Activated CD4-positive, alpha-beta T cell treated with anti-CD3 and anti-CD28 coated beads for 1 hour (primary cell): Measurements from ENCODE around the gene USP47.

Experiments used
- DNase-seq: peaks from one replicate; pipeline ENCODE4 v3.0.0-alpha.2; 2020

The USP47 gene

DNA sequence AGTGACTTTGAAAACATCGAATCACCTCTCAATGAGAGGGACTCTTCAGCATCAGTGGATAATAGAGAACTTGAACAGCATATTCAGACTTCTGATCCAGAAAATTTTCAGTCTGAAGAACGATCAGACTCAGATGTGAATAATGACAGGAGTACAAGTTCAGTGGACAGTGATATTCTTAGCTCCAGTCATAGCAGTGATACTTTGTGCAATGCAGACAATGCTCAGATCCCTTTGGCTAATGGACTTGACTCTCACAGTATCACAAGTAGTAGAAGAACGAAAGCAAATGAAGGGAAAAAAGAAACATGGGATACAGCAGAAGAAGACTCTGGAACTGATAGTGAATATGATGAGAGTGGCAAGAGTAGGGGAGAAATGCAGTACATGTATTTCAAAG, 100.9 kb downstream of the USP47 start:
- no peak for DNase-seq

DNA sequence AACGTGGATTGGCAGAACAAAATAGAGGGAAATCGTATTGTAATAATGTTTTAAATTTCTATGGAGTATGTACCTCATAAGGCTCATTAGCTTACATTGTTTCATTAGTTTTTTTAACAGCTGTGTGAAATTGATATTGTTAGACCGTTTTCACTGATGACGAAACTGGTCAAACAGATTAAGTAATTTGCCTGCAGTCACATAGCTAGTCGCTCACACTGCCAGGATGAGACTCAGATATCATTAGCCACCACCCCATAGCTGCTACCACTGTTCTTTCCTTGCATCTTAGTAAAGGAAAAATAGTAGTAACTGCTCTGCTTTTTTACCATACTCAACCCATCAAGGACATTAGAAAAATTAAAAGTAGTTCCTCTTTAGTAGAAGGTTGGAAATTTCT, 102.7 kb downstream of the USP47 start:
- DNase-seq, result no peak

DNA sequence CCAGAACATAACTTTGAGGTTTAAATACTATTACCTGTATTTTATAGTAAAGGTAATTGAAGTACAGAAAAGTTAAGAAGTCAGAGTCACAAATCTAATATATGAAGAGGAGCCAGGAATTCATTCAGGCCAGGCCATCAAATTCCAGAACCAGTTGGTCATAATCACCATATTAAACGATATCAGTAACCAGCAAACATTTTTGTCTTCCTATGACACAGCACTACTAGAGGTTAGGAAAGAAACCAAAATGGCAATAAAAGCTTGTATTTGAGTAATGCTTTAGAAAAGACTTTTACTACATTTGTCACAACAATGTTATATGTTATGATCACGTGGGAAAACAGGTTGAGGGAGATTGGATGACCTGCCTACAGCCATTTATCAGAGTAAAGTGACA, 104.4 kb downstream of the USP47 start:
- no peak for DNase-seq

DNA sequence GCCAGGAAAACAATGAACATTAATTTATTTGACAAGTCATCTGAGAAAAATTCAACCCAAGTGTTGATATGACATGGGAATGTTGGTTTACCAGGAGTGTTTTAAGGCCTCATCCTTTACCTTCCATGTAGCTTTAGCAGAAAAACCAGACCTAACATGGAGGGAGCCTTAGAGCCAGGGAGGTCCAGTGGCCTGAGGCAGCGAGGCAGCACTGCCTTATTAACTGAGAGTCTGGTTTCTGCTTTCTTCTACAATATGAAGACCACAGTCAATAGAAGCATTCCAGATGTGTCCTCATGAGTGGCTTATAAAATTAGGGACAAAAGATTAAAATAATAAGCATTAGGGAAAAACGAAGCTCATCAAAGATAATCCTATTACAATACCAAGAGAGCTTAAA, 105.1 kb downstream of the USP47 start:
- no peak for DNase-seq

DNA sequence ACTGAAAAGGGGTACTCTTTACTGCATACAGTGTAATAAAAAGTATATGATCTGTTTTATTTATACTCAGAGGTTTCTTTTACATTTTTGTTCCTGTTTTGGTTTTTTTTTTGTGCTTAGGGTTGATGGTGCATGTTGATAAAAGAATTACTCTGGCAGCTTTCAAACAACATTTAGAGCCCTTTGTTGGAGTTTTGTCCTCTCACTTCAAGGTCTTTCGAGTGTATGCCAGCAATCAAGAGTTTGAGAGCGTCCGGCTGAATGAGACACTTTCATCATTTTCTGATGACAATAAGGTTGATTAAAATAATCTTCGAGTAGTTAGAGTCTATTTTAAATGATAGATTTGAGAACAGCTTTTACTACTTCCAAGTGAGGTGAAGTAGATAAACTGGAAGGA, 106.1 kb downstream of the USP47 start:
- no peak for DNase-seq

DNA sequence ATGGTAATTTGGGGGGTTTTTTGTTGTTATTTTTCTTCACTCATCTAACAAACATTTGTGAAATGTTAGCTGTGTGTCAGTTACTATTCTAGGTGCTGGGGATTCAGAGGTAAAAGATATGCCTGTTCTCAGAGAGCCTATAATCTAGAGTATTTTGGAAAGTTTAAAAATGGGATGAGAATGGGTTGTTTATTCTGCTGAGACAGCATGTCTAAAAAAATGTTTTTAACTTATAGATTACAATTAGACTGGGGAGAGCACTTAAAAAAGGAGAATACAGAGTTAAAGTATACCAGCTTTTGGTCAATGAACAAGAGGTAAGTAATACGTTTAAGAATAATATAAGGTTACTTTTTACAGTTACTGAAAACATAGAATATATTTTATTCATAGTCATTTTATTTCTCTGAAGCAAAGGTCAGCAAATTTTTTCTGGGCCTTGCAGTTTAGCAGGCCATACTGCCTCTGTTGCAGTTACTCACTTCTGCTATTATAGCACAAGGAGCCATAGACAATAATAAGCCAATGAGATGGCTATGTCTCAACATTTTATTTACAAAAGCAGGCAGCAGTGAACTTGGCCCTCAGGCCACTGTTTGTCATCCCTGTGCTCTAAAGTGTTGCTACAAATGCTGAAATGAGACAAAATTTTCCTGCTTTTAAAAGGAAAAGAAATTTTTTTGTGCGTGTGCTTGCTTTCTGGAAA, 106.6 kb downstream of the USP47 start:
- DNase-seq, result no peak

DNA sequence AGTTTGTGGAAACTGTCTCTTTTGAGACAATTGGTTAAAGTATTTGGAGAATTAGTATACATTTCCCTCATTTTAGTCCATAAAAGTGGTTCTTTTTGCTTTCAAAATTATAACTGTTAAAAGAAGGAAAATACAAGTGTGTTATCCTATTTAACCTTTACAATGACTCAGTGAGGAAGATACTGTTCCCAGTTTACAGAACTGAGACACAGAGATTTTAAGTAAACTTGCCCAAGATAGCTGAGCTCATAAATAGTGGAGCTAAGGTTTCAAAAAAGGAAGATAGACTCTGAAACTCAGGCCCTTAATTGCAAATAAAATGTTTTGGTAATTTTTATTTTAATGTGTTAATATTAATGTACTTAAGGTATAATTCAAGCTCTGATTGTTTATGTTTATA, 107.7 kb downstream of the USP47 start:
- DNase-seq, result no peak

DNA sequence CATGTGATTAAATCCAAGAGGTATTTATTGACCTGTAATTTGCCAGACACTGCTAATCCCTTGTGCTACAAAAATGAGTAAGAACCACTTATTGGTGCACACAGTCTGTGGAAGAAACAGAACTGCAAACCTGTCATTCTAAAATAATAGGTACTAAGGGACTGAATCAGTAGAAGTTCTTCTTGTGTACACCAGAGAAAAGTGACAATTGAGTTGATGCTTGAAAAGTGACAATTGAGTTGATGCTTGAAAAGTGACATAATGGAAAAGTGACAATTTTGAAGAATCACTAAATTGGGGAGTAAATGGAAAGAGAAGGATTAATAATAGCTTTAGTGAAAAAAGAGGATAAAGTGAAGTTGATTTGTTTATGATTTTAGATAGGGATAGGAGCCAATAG, 110.3 kb downstream of the USP47 start:
- DNase-seq, result no peak

DNA sequence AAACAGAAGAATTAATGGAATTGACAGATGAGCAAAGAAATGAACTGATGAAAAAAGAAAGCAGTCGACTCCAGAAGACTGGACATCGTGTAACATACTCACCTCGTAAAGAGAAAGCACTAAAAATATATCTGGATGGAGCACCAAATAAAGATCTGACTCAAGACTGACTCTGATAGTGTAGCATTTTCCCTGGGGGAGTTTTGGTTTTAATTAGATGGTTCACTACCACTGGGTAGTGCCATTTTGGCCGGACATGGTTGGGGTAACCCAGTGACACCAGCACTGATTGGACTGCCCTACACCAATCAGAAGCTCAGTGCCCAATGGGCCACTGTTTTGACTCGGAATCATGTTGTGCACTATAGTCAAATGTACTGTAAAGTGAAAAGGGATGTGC, 114.2 kb downstream of the USP47 start:
- no peak for DNase-seq

DNA sequence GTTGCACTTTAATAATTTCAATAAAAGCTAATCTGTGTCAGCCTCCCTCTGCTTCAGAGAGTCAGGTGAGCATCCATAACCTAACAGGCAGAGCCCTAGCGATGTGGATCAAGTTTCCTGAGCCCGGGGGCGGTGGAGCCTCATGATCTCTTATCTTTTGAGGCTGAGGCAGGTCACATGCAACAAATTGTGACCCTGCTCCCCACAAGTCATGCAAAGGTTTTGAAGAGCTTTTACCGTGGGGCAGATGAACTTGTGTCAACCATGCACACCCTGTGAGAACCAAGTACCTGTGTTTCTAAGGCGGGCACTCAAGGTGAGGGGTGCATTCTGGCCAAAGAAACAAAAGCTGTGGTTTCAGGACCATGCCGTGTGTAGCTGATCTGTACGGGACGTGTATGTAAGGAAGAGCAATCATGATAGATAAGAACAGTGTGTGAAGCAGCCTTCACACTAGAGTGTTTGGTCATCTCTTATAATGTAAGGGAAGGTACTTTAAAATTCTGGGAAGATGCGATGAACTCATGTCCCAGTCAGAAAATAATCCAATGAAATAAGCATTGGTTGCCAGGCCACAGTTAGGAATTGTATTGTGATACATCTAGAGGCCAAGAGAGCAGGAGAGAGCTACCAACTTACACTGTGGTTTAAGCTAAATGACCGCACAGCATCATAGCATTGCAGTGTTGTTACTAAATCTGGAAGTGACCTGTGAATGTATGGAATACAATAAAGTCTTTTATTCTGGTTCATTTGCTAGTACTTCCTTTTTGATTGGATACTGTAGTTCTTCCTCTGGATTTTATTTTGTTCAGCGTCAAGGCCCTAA, 116.8 kb downstream of the USP47 start:
- no peak for DNase-seq

DNA sequence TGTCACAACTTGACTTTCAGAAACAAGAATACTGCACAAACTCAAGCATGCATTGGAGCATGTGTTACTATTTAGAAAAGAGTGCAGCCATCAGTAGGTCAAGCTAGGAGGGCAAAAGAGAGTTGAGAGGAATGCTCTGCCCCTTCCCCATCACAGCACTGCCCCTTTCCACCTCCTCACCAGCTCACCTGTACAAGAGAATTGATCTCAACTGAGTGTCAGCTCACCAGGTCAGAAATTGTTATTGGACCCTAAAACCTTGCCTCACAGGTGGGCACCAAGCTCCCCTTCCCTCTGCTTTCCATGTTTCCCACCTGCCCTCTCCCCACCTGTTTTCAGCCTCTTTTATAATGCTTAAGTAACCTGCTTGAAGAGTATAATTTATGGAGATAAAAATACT, 117.8 kb downstream of the USP47 start:
- DNase-seq, result no peak

DNA sequence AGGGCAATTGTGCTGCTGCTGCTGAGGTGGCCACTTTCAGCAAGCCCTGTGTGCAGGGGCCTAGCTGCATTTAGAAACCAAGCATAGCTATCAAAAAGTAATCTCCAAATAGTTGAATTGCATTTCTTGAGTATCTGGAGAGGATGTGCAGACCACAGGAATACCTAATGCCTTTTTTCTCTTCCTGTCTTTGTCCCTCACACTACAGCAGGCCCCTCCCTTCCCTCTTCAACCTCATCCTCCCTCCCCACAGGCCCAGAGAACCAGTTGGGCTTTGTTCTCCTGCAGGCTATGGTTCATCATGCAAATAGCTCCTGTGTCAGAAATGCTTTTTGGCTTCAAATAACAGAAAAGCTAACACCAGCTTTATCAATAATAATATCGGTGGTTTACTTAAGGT, 118.9 kb downstream of the USP47 start:
- no peak for DNase-seq

DNA sequence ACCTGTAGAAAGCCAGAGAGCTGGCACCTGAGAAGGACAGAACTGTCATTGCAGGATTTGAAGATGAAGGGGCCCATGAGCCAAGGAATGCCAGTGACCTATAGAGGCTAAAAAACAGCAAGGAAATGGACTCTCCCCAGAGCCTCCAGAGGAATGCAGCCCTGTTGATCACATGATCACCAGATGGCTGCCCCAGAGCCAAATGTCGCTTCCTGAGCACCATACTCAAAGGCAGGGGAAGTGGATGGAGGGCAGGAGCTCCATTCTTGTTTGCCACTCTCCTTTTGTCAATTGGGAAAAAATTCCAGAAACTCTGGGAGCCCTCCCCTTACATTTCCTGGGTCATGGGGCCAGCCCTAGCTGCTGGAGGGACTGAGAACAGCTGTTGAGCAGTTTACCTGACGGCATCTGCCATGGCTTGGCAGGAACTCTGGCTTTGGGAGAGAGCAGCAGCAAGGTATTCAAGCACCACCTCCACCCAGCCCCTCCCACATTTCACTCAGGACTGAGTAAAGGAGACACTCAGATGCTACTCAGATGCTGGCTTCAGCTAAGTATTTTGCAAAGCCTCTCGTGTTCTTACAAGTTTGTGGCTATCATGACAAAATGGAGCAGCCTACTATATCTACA, 119.7 kb downstream of the USP47 start:
- no peak for DNase-seq

DNA sequence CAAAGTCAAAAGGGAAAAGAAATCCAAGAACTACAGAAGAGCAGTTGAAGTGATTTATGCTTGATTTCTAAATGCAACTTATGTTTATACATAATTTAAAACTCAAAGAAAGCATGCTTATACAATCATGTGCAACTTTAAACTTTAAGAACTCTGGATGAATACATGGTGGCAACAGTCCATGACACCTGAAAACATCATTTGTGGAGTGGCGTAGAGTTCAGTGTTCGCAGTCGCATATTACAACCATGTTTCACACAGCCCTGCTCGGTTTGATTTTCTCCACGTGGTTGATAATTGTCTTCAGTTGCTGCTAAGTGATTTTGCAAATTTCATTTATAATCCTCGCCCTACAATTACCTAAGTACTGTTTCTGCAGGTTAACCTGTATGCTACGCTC, 121.3 kb downstream of the USP47 start:
- DNase-seq, result no peak

DNA sequence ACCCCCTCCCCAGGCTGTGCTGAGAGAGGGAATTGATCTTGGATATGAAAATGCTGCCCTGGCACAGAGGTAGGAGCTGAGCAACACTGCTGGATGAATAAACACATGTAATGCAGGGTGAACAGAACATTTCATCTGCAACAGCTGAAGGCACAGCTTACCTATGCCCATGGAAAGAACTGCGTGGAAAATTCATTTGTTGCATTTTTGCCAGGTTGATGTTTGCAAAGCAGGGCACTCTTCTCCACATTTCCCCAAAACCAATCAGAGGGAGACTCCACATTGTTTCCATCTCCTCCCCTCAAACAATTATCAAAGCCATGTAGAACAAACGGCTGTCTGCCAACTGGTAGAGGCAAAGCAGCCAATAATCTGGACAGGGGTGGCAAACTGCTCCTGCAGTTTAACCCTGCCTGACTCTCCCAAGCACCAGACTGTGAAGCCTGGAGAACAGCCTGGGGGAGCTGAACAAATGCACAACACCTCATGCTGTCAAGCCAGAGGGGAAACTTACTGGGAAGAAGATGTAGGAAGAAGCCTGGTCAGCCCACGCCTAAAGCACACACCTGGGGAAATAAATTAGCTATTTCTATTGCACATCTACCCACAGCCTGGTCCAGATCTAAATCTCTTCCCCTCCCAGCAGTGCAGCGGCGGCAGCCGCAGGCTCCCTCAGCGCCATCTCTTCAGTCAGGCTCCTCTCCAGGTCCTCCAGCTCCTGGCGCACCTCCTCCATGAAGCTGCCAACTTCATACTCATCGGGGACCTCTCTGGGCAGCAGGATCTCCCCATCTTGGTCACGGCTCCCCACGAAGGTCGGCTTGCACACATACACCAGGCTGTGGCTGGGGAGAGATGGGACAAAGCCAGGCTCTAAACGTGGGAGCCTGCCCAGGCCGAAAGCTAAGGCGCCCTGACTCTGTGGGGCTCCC, 122.3 kb downstream of the USP47 start:
- no peak for DNase-seq

DNA sequence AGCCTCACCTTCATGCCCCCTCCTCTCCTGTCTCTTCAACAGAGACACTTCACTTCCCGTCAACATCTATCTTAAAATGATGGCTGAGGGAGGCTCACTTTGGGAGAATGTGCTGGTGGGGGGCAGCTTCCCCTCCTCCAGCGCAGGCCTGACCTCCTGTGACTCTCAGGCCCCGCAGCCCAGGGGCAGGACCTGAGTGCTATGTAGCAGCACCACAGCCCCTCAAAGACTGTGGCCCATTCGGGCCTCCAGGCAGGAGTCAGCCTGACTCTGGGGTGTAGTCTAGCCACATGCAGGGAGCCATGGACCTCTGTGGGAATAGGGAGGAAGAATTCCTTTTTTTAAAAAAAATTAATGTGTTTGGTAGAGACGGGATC, 123.0 kb downstream of the USP47 start:
- no peak for DNase-seq

DNA sequence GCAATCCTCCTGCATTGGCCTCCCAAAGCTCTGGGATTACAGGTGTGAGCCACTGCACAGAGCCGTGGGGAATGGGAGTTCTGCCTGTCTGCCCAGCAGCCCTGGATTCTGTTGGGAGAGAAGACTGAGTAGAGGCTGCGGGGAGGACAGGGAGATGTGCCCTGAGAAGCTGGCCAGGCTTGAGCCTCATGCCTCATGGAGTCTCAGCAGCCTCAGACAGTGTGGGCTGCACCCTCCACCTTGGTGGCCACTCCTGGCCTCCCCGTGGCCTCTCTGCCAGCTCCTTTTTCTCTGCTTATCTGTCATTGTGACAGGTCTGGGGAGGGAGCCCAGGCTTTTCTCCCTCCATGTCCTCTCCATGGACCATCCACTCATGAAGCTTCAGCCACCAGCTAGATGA, 123.4 kb downstream of the USP47 start:
- DNase-seq, result no peak

DNA sequence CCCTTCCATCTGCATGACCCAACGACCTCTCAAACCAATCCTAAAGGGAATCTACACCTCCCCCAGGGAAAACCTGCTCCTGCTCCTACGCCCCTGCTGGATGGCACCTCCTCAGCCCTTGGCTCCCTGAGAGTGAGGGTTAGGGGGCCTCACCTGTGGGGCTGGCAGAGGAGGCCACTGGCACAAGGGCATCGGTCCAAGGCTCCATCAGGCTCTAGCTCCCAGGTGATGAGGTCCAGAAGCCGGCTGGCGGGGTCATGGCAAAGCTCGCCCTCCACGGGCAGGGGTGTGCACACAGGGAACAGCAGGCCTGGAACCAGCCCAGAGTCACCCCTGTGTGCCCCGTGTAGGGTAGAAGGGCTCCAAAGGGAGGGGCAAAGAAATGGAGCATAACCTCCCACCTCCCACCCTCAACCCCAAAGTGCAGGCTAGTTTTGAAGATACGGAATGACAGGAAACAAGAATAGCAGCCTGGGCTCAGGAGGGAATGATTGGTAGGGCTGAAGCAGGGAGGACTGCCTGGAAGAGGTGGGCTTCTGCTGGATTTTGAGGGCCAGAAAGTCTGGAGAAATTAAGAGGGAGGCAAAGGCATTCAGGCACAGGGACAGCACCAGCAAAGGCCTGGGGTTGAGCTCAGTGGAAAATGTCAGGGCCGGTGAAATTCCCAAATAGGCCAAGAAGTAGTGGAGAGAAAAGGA, 124.0 kb downstream of the USP47 start:
- no peak for DNase-seq

DNA sequence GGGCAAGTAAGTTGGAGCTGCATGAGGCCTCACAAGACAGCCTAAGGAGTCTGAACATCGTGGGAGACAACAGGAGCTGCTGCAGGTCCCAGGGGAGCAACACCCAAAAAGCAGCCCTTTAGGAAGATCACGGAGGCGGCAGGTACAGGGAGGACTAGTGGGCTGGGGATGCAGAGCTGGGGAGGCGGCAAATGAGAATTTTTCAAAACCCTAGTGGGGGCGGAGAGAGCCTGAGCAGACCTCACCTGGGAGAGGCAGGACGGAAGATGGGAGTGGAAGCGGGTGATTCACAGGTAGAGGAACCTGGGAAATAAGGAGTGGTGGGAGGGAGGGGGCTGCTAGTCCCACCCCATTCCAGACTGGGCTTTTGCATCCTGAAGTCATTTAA, 124.6 kb downstream of the USP47 start:
- DNase-seq, result no peak

DNA sequence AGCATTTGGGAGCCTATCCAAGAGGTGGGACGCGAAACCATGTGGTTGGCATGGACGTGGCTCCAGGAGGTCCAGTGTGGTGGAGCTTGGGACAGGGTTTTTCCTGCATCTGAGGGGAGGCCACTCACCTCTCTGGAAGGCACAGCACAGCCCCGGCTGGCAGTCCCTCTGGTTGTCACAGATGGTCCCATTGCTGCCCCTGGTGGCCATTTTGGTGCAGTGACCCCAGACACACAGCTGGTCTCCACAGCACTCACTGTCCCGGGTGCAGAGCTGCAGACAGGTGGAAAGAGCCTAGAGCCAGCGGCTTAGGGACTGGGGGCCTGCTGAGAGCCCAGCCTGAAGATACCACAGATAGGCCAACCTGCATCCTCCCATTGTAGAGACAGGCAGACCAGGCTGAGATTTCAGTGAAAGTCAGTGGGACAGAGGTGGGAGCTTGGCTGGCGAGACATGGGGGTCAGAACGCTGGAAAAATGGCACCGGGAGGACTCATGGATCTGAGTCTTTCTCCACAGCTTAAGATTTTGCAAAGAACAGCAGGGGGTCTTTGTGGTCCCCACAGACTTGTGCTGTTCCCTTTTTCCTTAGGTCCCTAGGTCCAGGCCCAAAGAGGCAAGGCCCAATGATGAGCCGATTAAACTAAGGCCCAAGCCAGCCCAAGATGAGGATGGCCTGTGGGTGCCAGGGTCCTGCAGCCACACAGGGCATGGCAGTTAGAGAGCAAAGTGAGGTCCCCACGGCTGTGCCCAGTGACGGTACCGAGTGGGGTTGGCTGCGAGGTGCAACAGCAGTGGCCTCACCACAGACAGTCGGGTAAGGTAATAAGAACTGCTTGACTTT, 125.3 kb downstream of the USP47 start:
- peak; percentile 38 for DNase-seq

DNA sequence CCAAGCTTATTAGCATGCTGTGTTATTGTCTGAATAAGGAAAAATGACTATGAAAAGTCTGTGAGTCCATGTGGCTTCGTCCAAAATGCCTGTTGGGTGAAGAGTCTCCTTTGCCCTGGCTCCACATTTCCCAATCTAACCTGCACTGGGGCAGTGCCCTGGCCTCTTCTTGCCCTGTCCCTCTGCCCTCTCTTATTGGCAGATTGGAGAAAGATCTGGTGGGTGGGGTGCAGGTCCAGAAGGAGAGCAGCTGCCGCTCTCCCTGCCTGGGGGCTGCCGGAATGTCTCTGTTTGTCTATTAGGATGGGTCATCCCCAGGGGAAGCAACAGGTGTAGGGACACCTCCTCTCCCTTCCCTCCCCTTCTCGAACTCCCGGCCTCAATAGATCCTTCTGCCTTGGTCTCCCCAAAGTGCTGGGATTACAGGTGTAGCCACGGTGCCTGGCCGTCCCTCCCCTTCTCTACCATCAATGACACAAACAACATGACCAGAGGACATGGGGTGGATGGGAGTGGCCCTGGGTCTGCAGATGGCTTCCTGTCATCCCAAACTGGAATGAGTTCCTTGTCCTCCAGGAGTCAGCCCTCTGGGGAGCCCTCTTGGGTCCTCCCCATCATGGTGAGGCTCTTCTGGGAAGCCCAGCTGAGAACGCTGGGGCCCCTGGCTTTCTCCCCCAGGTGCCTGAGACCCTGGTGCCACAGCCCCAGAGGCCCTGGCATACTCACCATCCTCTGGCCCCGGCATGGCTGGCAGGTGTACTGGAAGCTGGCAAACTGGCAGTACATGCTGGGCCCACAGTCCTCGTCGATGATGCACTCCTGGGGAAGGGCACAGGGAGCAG, 126.1 kb downstream of the USP47 start:
- DNase-seq, result no peak
